K562 (cell line): ENCODE data around the gene REEP3.

Source experiments
- ATF4 ChIP-seq: fragments of 450-650 bp; formaldehyde crosslinking; IDR thresholded peaks from 2 replicates; pipeline ENCODE4 v1.4.0; 2022; ENCODE audit warnings: mild to moderate bottlenecking, moderate library complexity
- CHD2 ChIP-seq: IDR thresholded peaks from 2 replicates; pipeline ENCODE4 v1.6.1; 2011; ENCODE audit warnings: low read depth, low read length
- NFIC ChIP-seq: fragments of 450-650 bp; IDR thresholded peaks from 2 replicates; pipeline ENCODE4 v1.6.1; 2017; ENCODE audit warnings: mild to moderate bottlenecking, inconsistent platforms
- PRDM10 ChIP-seq: fragments of 450-650 bp; IDR thresholded peaks from 2 replicates; pipeline ENCODE4 v1.6.1; 2018; ENCODE audit not compliant: partially characterized antibody

DNA sequence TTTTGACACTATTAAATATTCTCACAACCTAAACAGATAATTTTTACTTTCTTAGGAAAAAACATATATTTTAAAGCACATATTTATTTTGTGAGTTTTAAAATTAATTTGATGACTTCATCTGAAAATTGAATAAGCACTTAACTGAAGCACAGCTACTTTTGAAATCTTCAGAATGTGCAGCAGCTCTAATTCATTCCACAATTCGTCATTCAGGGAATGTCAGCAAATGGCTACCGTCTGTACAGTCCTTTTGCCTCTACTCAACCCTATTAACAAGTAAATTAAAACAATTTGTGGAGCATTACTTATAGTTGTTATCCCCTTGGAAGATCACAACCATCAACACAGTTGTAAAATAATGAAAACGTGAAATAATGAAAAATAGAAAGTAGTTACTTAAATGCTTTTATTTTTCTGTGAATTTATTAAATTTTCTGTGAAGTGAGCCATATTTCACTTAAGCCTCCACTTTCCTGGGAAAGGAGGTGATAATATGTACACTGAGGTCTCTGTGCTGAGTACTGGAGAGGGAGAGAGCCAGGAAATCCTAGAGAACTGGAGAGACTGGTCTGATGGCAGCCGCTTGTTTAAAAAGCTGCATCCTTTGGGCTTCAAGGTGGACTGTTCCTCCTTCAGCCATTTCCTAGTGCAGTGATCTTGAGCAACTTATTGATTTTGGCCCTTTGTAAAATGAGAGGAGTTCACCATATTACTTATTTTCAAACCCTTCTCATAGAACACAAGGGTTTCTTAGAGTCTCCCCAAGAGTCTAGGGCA is 70.6 kb downstream of the REEP3 start:
- no peak for TF ChIP-seq ATF4
- no peak for TF ChIP-seq CHD2
- TF ChIP-seq PRDM10: no peak
- no peak for TF ChIP-seq NFIC
